ENCODE results near the gene RHOG.

The RHOG gene

GRCh38 chr11:3840870-3841425, at the start of gene RHOG:
TSS of gene RHOG (minus strand) at chr11:3840959. CDS start at chr11:3828138, 12,821 bp downstream.
- DNase-seq, result no peak

- no peak for DNase-seq
These were observed 49.3 kb upstream of the RHOG start for GRCh38 chr11:3890014-3890413.

GRCh38 chr11:3888876-3889275, 48.1 kb upstream of the RHOG start:
- DNase-seq, result no peak

- no peak for DNase-seq
These were observed 46.2 kb upstream of the RHOG start for GRCh38 chr11:3886985-3887384.

GRCh38 chr11:3885855-3886254, 45.1 kb upstream of the RHOG start:
- DNase-seq, result no peak

- DNase-seq, result peak in 1 of 2 donors; percentile 35
These were observed 41.9 kb upstream of the RHOG start for GRCh38 chr11:3882655-3883054.

- DNase-seq, result no peak
These were observed 40.0 kb upstream of the RHOG start for GRCh38 chr11:3880724-3881123.

- no peak for DNase-seq
These were observed 39.3 kb upstream of the RHOG start for GRCh38 chr11:3879967-3880542.

GRCh38 chr11:3879216-3879966, 38.6 kb upstream of the RHOG start:
- no peak for DNase-seq

- DNase-seq, result no peak
These were observed 37.5 kb upstream of the RHOG start for GRCh38 chr11:3878258-3878584.

GRCh38 chr11:3877364-3878257, 36.9 kb upstream of the RHOG start:
- DNase-seq, result no peak

GRCh38 chr11:3876613-3877012, 35.9 kb upstream of the RHOG start:
- DNase-seq, result no peak

GRCh38 chr11:3873712-3874349, 33.1 kb upstream of the RHOG start:
- DNase-seq, result no peak

GRCh38 chr11:3867209-3868091, 26.7 kb upstream of the RHOG start:
- no peak for DNase-seq

- DNase-seq, result no peak
These were observed 26.1 kb upstream of the RHOG start for GRCh38 chr11:3866836-3867208.

GRCh38 chr11:3866206-3866605, 25.4 kb upstream of the RHOG start:
- peak; percentile 20 to 46 for DNase-seq

- DNase-seq, result no peak
These were observed 24.8 kb upstream of the RHOG start for GRCh38 chr11:3865388-3866193.

- no peak for DNase-seq
These were observed 20.9 kb upstream of the RHOG start for GRCh38 chr11:3861683-3862082.

GRCh38 chr11:3860898-3861393, 20.2 kb upstream of the RHOG start:
- DNase-seq, result peak in 1 of 2 donors; percentile 43

GRCh38 chr11:3860375-3860774, 19.6 kb upstream of the RHOG start:
- DNase-seq, result no peak

- DNase-seq, result no peak
These were observed 18.7 kb upstream of the RHOG start for GRCh38 chr11:3859373-3859881.
